ENCODE results near the gene USP37. TPM values are rescaled to one million over a fixed set of nuclear protein-coding genes. Genes with fewer than 3 reads are reported as not detected.

The USP37 gene
- polyA plus RNA-seq, 3 donors = 2.7 to 4.9 (median 2.7) TPM

DNA sequence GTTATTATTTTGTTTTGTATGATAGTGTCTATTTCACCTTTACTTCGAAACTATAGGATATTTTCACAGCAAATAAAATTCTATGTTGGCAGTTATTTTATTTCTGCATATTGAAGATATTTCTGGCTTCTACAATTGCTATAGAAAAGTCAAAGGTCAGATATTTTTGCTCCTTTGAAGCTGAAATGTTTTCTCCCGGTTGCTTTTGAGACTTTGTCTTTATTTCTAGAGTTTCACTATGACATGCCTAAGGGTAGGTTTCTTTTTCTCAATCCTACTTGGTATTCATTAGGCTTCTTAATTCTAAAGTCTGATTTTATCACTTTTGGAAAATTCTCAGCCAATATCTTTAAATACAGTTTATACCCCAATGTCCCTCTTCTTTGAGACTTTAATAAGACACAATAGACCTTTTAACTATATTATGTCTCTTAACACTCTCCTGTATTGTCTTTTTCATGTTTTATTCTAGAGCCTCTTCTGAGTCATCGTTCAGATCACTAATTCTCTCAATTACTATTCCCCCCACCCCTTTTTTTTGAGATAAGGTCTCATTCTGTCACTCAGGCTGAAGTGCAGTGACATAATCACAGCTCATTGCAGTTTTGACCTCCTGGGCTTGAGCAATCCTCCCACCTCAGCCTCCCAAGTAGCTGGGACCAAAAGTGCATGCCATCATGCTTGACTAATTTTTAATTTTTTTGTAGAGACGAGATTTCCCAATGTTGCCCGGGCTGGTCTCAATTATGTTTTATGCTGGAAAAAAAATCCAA, 50.5 kb downstream of the USP37 start:
- Histone ChIP-seq H3K9me3 (replicated peaks in 1 of 2; ENCODE audit: control insufficient read depth in 1 of 2, insufficient read depth in 1 of 2, low read length in 2 of 2) (no peaks in the 10 kb centered on the region), H3K4me3 (replicated peaks in 1 of 3; ENCODE audit: low read depth in 2 of 3, low read length in 3 of 3) (no peak overlapping the region), H3K27ac (ENCODE audit: low read depth in 1 of 2, low read length in 2 of 2) (no peak overlapping the region), H3K27me3 (ENCODE audit: control insufficient read depth in 2 of 2, insufficient read depth in 2 of 2, low read length in 2 of 2) (no peaks in the 10 kb centered on the region), H3K4me1 (ENCODE audit: control insufficient read depth in 1 of 2, insufficient read depth in 2 of 2, low read length in 2 of 2) (no peaks in the 10 kb centered on the region), H3K79me2 (ENCODE audit: insufficient read depth, low read length) (peaks cover 9% of the 10 kb centered on the region), H3K36me3 (replicated peaks in 1 of 2; ENCODE audit: control insufficient read depth in 1 of 2, insufficient read depth in 2 of 2, low read length in 2 of 2) (peaks cover 7 to 34% of the 10 kb centered on the region in 2 donors), H2AFZ (ENCODE audit: insufficient read depth, low read depth, low read length, poor library complexity, severe bottlenecking) (no peak overlapping the region), H3K9ac (ENCODE audit: insufficient read depth, low read length, poor library complexity, severe bottlenecking) (no peak overlapping the region), H3K4me2 (replicated peaks; ENCODE audit: extremely low read depth, low read length, poor library complexity, severe bottlenecking) (no peak overlapping the region), H4K20me1 (ENCODE audit: insufficient read depth, low read length) (no peaks in the 10 kb centered on the region)
- Mint-ChIP-seq H3K27me3 (ENCODE audit: low read depth in 3 of 3) (no peaks in the 10 kb centered on the region), H3K27ac (no peak overlapping the region), H3K9me3 (peaks cover 0 to 1% (median 0%) of the 10 kb centered on the region in 7 donors), H3K4me3 (no peak overlapping the region), H3K36me3 (peaks cover 30 to 34% of the 10 kb centered on the region in 2 donors), H3K4me1 (no peaks in the 10 kb centered on the region)
- TF ChIP-seq, protein P1, sequence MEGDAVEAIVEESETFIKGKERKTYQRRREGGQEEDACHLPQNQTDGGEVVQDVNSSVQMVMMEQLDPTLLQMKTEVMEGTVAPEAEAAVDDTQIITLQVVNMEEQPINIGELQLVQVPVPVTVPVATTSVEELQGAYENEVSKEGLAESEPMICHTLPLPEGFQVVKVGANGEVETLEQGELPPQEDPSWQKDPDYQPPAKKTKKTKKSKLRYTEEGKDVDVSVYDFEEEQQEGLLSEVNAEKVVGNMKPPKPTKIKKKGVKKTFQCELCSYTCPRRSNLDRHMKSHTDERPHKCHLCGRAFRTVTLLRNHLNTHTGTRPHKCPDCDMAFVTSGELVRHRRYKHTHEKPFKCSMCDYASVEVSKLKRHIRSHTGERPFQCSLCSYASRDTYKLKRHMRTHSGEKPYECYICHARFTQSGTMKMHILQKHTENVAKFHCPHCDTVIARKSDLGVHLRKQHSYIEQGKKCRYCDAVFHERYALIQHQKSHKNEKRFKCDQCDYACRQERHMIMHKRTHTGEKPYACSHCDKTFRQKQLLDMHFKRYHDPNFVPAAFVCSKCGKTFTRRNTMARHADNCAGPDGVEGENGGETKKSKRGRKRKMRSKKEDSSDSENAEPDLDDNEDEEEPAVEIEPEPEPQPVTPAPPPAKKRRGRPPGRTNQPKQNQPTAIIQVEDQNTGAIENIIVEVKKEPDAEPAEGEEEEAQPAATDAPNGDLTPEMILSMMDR (IDR thresholded peaks at IDR 0.05) = no peak
- no peak for DNase-seq
- intact Hi-C loops (cut with micrococcal nuclease) = no loop called here
- WGBS (ENCODE audit: insufficient coverage) = no CpG with 5 or more reads among the region's 5 CpGs

- Histone ChIP-seq H3K9me3 (replicated peaks in 1 of 2; ENCODE audit: control insufficient read depth in 1 of 2, insufficient read depth in 1 of 2, low read length in 2 of 2) (no peaks in the 10 kb centered on the region), H3K36me3 (replicated peaks in 1 of 2; ENCODE audit: control insufficient read depth in 1 of 2, insufficient read depth in 2 of 2, low read length in 2 of 2) (peaks cover 0 to 27% of the 10 kb centered on the region in 2 donors), H3K4me1 (ENCODE audit: control insufficient read depth in 1 of 2, insufficient read depth in 2 of 2, low read length in 2 of 2) (no peaks in the 10 kb centered on the region), H3K27ac (ENCODE audit: low read depth in 1 of 2, low read length in 2 of 2) (no peak overlapping the region), H3K27me3 (ENCODE audit: control insufficient read depth in 2 of 2, insufficient read depth in 2 of 2, low read length in 2 of 2) (no peaks in the 10 kb centered on the region), H4K20me1 (ENCODE audit: insufficient read depth, low read length) (no peaks in the 10 kb centered on the region), H2AFZ (ENCODE audit: insufficient read depth, low read depth, low read length, poor library complexity, severe bottlenecking) (no peak overlapping the region), H3K79me2 (ENCODE audit: insufficient read depth, low read length) (peaks cover 9% of the 10 kb centered on the region), H3K9ac (ENCODE audit: insufficient read depth, low read length, poor library complexity, severe bottlenecking) (no peak overlapping the region), H3K4me2 (replicated peaks; ENCODE audit: extremely low read depth, low read length, poor library complexity, severe bottlenecking) (no peak overlapping the region), H3K4me3 (replicated peaks in 1 of 3; ENCODE audit: low read depth in 2 of 3, low read length in 3 of 3) (no peak overlapping the region)
- peaks cover 27 to 35% of the 10 kb centered on the region in 2 donors for H3K36me3 Mint-ChIP-seq
- H3K9me3 Mint-ChIP-seq = peaks cover 0 to 1% (median 0%) of the 10 kb centered on the region in 7 donors
- H3K4me1 Mint-ChIP-seq = no peaks in the 10 kb centered on the region
- WGBS (ENCODE audit: insufficient coverage) = no CpG with 5 or more reads among the region's 1 CpG
- TF ChIP-seq, protein P1 (IDR thresholded peaks at IDR 0.05) = peak; percentile 68
- intact Hi-C loops (cut with micrococcal nuclease) = no loop called here
- H3K27me3 Mint-ChIP-seq (ENCODE audit: low read depth in 3 of 3) = no peaks in the 10 kb centered on the region
- DNase-seq = peak; percentile 15 to 33 (median 16)
- H3K27ac Mint-ChIP-seq = no peak overlapping the region
- H3K4me3 Mint-ChIP-seq = no peak overlapping the region
Observed at GRCh38 chr2:218516614-218517013, 51.5 kb downstream of the USP37 start.
